Neutrophil (primary cell): ENCODE results near the gene RBKS.

Experiments used
- H3K27ac ChIP-seq: fragments of 200-600 bp; sonication (generic); 2 replicates; pipeline ENCODE4 v1.5.1; 2016; ENCODE audit warnings: mild to moderate bottlenecking, moderate library complexity
- H3K27me3 ChIP-seq: fragments of 200-600 bp; sonication (generic); 2 replicates; pipeline ENCODE4 v1.6.0; 2016; ENCODE audit warnings: mild to moderate bottlenecking
- H3K36me3 ChIP-seq: fragments of 200-600 bp; sonication (generic); 2 replicates; pipeline ENCODE4 v1.5.1; 2017
- H3K4me1 ChIP-seq, 2 experiments: fragments of 200-600 bp in 1 of 2; sonication (generic) in 1 of 2; 1 replicate in 1 of 2; 2 replicates in 1 of 2; pipeline versions ENCODE4 v1.5.1 to v1.6.1; 2013 to 2016; ENCODE audit warnings: low read depth in 1 of 2, low read length in 1 of 2, mild to moderate bottlenecking in 1 of 2, moderate library complexity in 1 of 2; ENCODE audit not compliant: control insufficient read depth in 1 of 2, insufficient read depth in 1 of 2
- H3K4me3 ChIP-seq, 2 experiments: fragments of 200-600 bp in 1 of 2; sonication (generic) in 1 of 2; 1 replicate in 1 of 2; 2 replicates in 1 of 2; pipeline ENCODE4 v1.5.1; 2013 to 2016; ENCODE audit warnings: low read depth in 1 of 2, low read length in 1 of 2, mild to moderate bottlenecking in 1 of 2, moderate library complexity in 1 of 2
- H3K9me3 ChIP-seq: fragments of 200-600 bp; sonication (generic); 2 replicates; pipeline ENCODE4 v1.5.1; 2016
- CTCF ChIP-seq: fragments of 200-600 bp; sonication (generic); IDR thresholded peaks from 2 replicates; pipeline ENCODE4 v1.5.1; 2016; ENCODE audit warnings: antibody characterized with exemption

RBKS gene

GRCh38 chr2:27878825-27879224 is 11.4 kb downstream of the RBKS start:
- Histone ChIP-seq H3K27me3 (no peaks in the 10 kb centered on the region), H3K9me3 (no peaks in the 10 kb centered on the region), H3K36me3 (no peaks in the 10 kb centered on the region), H3K4me3 (no peak overlapping the region), H3K4me1 (no peaks in the 10 kb centered on the region), H3K27ac (no peak overlapping the region)
- TF ChIP-seq CTCF: no peak

- Histone ChIP-seq H3K4me1 (no peaks in the 10 kb centered on the region), H3K4me3 (no peak overlapping the region), H3K27ac (no peak overlapping the region), H3K9me3 (no peaks in the 10 kb centered on the region), H3K27me3 (no peaks in the 10 kb centered on the region), H3K36me3 (no peaks in the 10 kb centered on the region)
- TF ChIP-seq CTCF: no peak
Observed at GRCh38 chr2:27875089-27875881, 14.9 kb downstream of the RBKS start.

- H3K27me3 ChIP-seq: no peaks in the 10 kb centered on the region
- no peak for TF ChIP-seq CTCF
- H3K27ac ChIP-seq: no peak overlapping the region
- H3K36me3 ChIP-seq: no peaks in the 10 kb centered on the region
- H3K4me3 ChIP-seq: no peak overlapping the region
- H3K9me3 ChIP-seq: no peaks in the 10 kb centered on the region
- no peaks in the 10 kb centered on the region for H3K4me1 ChIP-seq
Observed at GRCh38 chr2:27873091-27873490, 17.1 kb downstream of the RBKS start.

- no peak overlapping the region for H3K4me3 ChIP-seq
- no peak for TF ChIP-seq CTCF
- no peaks in the 10 kb centered on the region for H3K9me3 ChIP-seq
- H3K4me1 ChIP-seq: no peaks in the 10 kb centered on the region
- H3K36me3 ChIP-seq: no peaks in the 10 kb centered on the region
- no peaks in the 10 kb centered on the region for H3K27me3 ChIP-seq
- H3K27ac ChIP-seq: no peak overlapping the region
Observed at GRCh38 chr2:27871802-27872201, 18.4 kb downstream of the RBKS start.

- TF ChIP-seq CTCF: no peak
- Histone ChIP-seq H3K9me3 (no peaks in the 10 kb centered on the region), H3K27ac (no peak overlapping the region), H3K27me3 (no peaks in the 10 kb centered on the region), H3K4me1 (no peaks in the 10 kb centered on the region), H3K4me3 (no peak overlapping the region), H3K36me3 (no peaks in the 10 kb centered on the region)
Observed at GRCh38 chr2:27870724-27871123, 19.5 kb downstream of the RBKS start.
